ENCODE data around the gene CHKB.

CHKB gene

DNA sequence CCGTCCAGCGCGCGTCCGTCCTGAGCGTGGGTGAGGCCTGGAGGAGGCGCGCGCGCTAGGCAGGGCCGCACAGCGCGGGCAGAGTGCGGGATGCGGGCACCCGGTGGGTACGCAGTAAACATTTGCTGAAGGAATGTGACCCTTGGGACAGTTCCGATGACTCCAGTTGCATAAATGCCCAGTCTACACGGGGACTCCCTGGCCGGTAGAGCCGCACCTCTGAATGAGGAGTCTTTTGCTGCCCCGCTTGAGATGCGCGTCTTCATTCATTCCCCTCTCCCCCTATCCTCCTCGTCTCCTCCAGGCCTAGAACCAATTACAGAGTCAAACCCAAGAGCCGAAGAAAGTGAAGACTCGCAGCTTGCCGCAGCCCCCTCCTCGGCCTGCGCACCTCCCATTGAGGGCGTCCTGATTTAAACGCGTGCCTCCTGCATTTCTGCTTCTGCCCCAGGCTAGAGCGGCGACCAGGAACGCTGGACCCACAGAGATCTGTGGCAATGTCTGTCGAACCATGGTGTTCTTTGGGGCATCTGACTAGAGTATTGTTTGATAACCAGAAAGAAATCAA lies 729 bp upstream of the CHKB start:
- TF ChIP-seq, protein P1, sequence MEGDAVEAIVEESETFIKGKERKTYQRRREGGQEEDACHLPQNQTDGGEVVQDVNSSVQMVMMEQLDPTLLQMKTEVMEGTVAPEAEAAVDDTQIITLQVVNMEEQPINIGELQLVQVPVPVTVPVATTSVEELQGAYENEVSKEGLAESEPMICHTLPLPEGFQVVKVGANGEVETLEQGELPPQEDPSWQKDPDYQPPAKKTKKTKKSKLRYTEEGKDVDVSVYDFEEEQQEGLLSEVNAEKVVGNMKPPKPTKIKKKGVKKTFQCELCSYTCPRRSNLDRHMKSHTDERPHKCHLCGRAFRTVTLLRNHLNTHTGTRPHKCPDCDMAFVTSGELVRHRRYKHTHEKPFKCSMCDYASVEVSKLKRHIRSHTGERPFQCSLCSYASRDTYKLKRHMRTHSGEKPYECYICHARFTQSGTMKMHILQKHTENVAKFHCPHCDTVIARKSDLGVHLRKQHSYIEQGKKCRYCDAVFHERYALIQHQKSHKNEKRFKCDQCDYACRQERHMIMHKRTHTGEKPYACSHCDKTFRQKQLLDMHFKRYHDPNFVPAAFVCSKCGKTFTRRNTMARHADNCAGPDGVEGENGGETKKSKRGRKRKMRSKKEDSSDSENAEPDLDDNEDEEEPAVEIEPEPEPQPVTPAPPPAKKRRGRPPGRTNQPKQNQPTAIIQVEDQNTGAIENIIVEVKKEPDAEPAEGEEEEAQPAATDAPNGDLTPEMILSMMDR (IDR thresholded peaks at IDR 0.05) = no peak

- TF ChIP-seq, protein P1 (IDR thresholded peaks at IDR 0.05) = no peak
These were observed 628 bp downstream of the CHKB start for GRCh38 chr22:50581950-50582492.

GRCh38 chr22:50581031-50581949 lies 1.4 kb downstream of the CHKB start:
- TF ChIP-seq, protein P1 (IDR thresholded peaks at IDR 0.05) = no peak

DNA sequence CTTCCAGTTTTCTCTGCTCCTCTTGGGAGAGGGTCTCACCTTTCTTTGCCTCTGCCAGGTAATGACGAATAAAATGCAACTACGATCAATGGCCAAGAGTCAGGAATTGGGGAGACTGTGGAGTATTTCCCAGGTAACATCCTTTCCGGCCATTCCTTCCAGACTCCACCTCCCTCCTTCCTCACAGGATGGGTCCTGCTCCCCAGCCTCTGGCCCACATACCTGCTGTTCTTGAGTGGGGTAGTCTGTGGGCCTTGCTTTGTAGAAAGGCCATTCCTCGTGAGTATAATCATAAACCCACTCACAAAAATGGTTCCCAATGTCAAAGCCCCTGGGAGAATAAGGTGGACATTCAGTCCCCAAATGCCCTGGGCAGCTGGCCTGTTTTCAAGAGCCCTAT lies 2.9 kb downstream of the CHKB start:
- TF ChIP-seq, protein P1 (IDR thresholded peaks at IDR 0.05) = no peak

DNA sequence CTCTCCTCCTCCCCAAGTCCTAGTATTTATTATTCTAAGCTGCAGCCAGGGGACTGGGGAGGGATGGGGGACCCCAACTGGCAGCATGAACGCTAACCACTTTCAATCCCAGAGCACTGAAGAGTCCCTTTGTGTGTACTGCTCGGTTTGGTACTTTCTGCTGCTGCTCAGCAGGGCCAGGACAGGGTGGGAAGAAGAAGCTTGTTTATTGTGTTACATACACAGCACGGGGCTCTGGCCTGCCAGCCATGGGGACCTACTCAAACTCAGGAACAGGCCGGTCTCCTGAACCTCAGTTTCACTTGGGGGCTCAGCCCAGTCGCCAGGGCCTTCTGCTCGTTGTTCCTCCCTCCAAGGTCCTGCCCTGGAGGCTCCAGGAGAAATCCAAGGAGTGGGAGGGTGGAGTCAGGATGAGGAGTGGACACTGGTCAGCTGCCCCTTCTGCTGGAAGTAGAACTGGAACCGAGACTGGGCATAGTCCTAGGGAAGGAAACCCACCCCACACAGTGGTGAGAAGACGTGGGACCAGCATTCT lies 3.8 kb downstream of the CHKB start:
- TF ChIP-seq, protein P1 (IDR thresholded peaks at IDR 0.05) = no peak

GRCh38 chr22:50577987-50578775 lies 4.5 kb downstream of the CHKB start, which contains the start of gene CPT1B:
Gene CPT1B (minus strand): TSS chr22:50578427. CDS start chr22:50577915, 512 bp downstream.
- TF ChIP-seq, protein P1 (IDR thresholded peaks at IDR 0.05) = no peak

GRCh38 chr22:50577697-50577986 lies 5.0 kb downstream of the CHKB start:
- TF ChIP-seq, protein P1 (IDR thresholded peaks at IDR 0.05) = no peak

All from LNCAP (cell line).